Hepatocyte (in vitro differentiated cells): ENCODE data around the gene VSIR. TPM values are rescaled to one million over a fixed set of nuclear protein-coding genes. Genes with fewer than 3 reads are reported as not detected.

Source experiments
- DNase-seq: peaks from one replicate; pipeline ENCODE4 v3.0.0-alpha.2; 2016; ENCODE audit warnings: low spot score
- H2AFZ ChIP-seq: fragments of 200-600 bp; sonication (generic); 2 replicates; pipeline ENCODE4 v1.6.0; 2016; ENCODE audit warnings: antibody characterized with exemption, mild to moderate bottlenecking
- H3K27ac ChIP-seq: fragments of 200-600 bp; sonication (generic); 2 replicates; pipeline ENCODE4 v1.5.1; 2016; ENCODE audit warnings: mild to moderate bottlenecking
- H3K27me3 ChIP-seq: fragments of 200-600 bp; sonication (generic); 2 replicates; pipeline ENCODE4 v1.6.1; 2016
- H3K36me3 ChIP-seq: fragments of 200-600 bp; sonication (generic); replicated peaks from 2 replicates; pipeline ENCODE4 v1.5.1; 2016; ENCODE audit warnings: low read depth; ENCODE audit not compliant: insufficient read depth
- H3K4me1 ChIP-seq: fragments of 200-600 bp; sonication (generic); 2 replicates; pipeline ENCODE4 v1.5.1; 2016; ENCODE audit warnings: mild to moderate bottlenecking, moderate library complexity; ENCODE audit not compliant: insufficient read depth
- H3K4me2 ChIP-seq: fragments of 200-600 bp; sonication (generic); 2 replicates; pipeline ENCODE4 v1.6.0; 2016
- H3K4me3 ChIP-seq: fragments of 200-600 bp; sonication (generic); 2 replicates; pipeline ENCODE4 v1.5.1; 2016; ENCODE audit warnings: mild to moderate bottlenecking
- H3K79me2 ChIP-seq: fragments of 200-600 bp; sonication (generic); 2 replicates; pipeline ENCODE4 v1.6.0; 2017; ENCODE audit warnings: mild to moderate bottlenecking
- H3K9me2 ChIP-seq: fragments of 200-600 bp; sonication (generic); replicated peaks from 2 replicates; pipeline ENCODE4 v1.6.0; 2017; ENCODE audit warnings: mild to moderate bottlenecking; ENCODE audit not compliant: insufficient read depth
- H3K9me3 ChIP-seq: fragments of 200-600 bp; sonication (generic); 2 replicates; pipeline ENCODE4 v1.5.1; 2016; ENCODE audit warnings: low read depth, mild to moderate bottlenecking
- H4K20me1 ChIP-seq: fragments of 200-600 bp; sonication (generic); 2 replicates; pipeline ENCODE4 v1.6.0; 2016; ENCODE audit warnings: mild to moderate bottlenecking; ENCODE audit not compliant: insufficient read depth, poor library complexity, severe bottlenecking
- EZH2 ChIP-seq: fragments of 200-600 bp; sonication (generic); IDR thresholded peaks from 2 replicates; pipeline ENCODE4 v1.6.1; 2016; ENCODE audit warnings: antibody characterized with exemption, mild to moderate bottlenecking, borderline replicate concordance
- EZH2phosphoT487 ChIP-seq: fragments of 200-600 bp; sonication (generic); IDR thresholded peaks from one replicate; pipeline ENCODE4 v1.6.1; 2018; ENCODE audit warnings: antibody characterized with exemption, mild to moderate bottlenecking, low read depth, moderate library complexity; ENCODE audit not compliant: unreplicated experiment, severe bottlenecking
- WGBS: methylation state at CpG from one replicate; pipeline ENCODE4 v1.1.6; 2016; ENCODE audit warnings: low lambda C conversion rate; ENCODE audit errors: missing lambda C conversion rate; 5-methylcytosine and 5-hydroxymethylcytosine counted together
- polyA plus RNA-seq: library from polyadenylated mRNA; unstranded; fragments of >200 nt; fragmentation: Nextera tagmentation; extraction: Ambion mirVana; gene quantifications from 2 replicates; pipeline ENCODE4 v1.2.1, GENCODE V29; 2016
- total RNA-seq: library from RNA; depleted of rRNA; stranded (reverse); fragments of >200 nt; gene quantifications from 2 replicates; pipeline ENCODE4 v1.2.3, GENCODE V29; 2014
- TF ChIP-seq, protein P1 (sequence below): fragments of 200-600 bp; sonication (generic); IDR thresholded peaks from 2 replicates; pipeline ENCODE4 v1.5.1; 2016; ENCODE audit warnings: antibody characterized with exemption, mild to moderate bottlenecking; ENCODE audit not compliant: poor library complexity

VSIR gene
- total and polyA plus RNA-seq, 2 experiments from 2014 or later = 13.6 to 45.5 TPM

DNA sequence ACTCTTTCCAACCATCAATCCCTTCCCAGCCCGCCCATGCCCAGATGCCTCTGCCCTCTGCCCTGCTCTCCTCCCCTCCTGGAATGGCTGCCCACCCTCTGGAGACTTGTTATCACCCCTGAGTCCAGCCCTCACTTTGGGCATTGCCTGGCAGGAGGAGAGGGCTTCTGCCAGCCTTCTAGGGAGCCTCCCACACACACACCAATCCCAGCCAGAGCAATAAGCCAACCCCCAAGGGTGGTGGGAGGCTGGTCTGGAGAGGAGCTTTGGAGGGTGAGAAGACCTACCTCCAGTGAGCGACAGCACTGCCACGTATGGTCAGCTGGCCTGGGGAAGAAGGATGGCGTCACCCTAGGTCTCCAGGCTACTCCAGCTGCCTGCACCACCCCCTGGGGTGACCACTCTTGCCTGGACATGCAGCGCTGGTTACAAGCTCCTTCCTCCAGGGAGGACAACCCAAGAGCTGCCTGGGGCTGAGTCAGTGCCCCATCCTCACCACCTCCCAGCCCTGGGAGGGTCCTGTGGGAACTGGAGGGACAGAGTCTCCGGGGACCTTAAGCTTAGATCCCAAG lies 62.2 kb downstream of the VSIR start:
- no peaks in the 10 kb centered on the region for H3K27me3 ChIP-seq
- H3K4me2 ChIP-seq = no peak overlapping the region
- TF ChIP-seq, protein P1, sequence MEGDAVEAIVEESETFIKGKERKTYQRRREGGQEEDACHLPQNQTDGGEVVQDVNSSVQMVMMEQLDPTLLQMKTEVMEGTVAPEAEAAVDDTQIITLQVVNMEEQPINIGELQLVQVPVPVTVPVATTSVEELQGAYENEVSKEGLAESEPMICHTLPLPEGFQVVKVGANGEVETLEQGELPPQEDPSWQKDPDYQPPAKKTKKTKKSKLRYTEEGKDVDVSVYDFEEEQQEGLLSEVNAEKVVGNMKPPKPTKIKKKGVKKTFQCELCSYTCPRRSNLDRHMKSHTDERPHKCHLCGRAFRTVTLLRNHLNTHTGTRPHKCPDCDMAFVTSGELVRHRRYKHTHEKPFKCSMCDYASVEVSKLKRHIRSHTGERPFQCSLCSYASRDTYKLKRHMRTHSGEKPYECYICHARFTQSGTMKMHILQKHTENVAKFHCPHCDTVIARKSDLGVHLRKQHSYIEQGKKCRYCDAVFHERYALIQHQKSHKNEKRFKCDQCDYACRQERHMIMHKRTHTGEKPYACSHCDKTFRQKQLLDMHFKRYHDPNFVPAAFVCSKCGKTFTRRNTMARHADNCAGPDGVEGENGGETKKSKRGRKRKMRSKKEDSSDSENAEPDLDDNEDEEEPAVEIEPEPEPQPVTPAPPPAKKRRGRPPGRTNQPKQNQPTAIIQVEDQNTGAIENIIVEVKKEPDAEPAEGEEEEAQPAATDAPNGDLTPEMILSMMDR = no peak
- TF ChIP-seq EZH2 = no peak
- TF ChIP-seq EZH2phosphoT487 = no peak
- no peak overlapping the region for H3K27ac ChIP-seq
- H4K20me1 ChIP-seq = no peaks in the 10 kb centered on the region
- peaks cover 16% of the 10 kb centered on the region for H3K4me1 ChIP-seq
- DNase-seq = no peak
- no peaks in the 10 kb centered on the region for H3K9me2 ChIP-seq
- WGBS = 84% methylated on average over 6 of the region's 6 CpGs
- H3K79me2 ChIP-seq = no peaks in the 10 kb centered on the region
- H3K4me3 ChIP-seq = no peak overlapping the region
- H3K9me3 ChIP-seq = no peaks in the 10 kb centered on the region
- no peak overlapping the region for H2AFZ ChIP-seq
- no peaks in the 10 kb centered on the region for H3K36me3 ChIP-seq

DNA sequence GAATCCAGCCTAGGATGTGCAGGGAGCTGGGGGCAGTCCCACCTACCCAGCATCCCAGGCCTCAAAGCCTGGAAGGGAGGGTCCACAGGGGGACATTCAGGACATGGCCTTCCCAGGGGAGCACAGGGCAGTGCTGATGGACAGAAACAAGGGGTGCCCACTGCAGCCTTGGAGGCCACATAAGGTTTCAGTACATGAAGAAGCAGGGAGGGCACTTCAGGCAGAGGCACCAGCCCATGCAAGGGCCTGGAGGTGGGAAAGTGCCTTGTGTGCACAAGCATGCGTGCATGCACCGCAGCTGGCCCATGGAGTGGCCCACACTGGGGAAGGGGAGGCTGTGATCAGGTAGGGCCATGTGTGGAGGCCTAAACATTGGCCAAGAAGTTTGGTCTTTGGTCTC lies 62.8 kb downstream of the VSIR start:
- no peak for DNase-seq
- Histone ChIP-seq H2AFZ (no peak overlapping the region), H3K79me2 (no peaks in the 10 kb centered on the region)

DNA sequence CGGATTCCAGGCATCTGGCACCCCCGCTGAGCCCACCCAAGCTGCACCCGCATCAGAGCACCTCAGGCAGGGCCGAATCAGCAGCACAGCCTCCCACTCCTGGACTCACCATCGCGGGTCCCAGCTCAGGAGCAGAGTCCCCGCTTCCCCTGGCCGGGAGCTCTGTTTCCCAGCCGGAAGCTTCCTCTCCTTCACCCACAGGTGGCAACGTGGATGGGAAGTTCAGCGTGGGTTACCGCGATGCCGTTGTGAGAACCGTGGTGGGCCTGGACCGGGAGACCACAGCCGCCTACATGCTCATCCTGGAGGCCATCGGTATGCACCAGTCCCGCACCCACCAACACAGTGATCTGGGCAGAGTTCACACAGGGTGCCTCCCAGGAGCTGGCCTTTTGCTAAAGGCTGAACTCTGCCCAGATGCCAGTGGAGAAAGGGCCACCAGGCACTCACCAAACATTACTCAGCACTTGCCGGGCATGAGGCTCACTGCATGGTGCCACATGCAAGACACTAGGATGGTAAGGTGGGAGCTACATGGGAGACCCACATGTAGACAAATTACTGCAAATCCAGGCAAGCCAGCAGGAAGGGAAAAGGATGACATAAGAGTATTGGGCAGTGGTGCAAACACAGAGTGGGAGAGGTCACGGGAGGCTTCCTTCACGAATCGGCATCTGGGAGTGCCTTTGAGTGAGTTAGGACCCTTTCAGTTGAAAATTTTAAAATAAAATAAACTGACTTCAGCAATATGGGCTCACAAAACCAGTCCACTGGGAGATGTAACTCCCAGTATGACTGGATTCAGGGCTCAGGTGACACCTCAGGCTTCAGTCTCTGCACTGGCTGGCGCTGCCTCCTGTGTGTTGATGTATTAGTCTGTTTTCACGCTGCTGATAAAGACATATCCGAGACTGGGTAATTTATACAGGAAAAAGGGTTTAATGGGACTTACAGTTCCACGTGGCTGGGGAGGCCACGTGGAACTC lies 64.1 kb downstream of the VSIR start:
- TF ChIP-seq EZH2phosphoT487 (no peak), EZH2 (no peak)
- TF ChIP-seq, protein P1 = no peak
- Histone ChIP-seq H3K36me3 (no peaks in the 10 kb centered on the region), H3K9me3 (no peaks in the 10 kb centered on the region), H3K79me2 (no peaks in the 10 kb centered on the region), H3K27me3 (no peaks in the 10 kb centered on the region), H3K4me1 (peaks cover 14% of the 10 kb centered on the region), H4K20me1 (no peaks in the 10 kb centered on the region), H3K4me2 (no peak overlapping the region), H3K27ac (no peak overlapping the region), H3K9me2 (no peaks in the 10 kb centered on the region), H2AFZ (no peak overlapping the region), H3K4me3 (no peak overlapping the region)
- no peak for DNase-seq
- WGBS = 84% methylated on average over 28 of the region's 28 CpGs

More for the DNA sequence above, 62.8 kb downstream of the VSIR start:
- no peaks in the 10 kb centered on the region for H3K9me3 ChIP-seq
- TF ChIP-seq EZH2 (no peak), EZH2phosphoT487 (no peak)
- TF ChIP-seq, protein P1 = no peak
- no peak overlapping the region for H3K4me2 ChIP-seq
- no peaks in the 10 kb centered on the region for H4K20me1 ChIP-seq
- H3K27me3 ChIP-seq = no peaks in the 10 kb centered on the region
- peaks cover 16% of the 10 kb centered on the region for H3K4me1 ChIP-seq
- H3K27ac ChIP-seq = no peak overlapping the region
- no peak overlapping the region for H3K4me3 ChIP-seq
- WGBS = 81% methylated on average over 2 of the region's 2 CpGs
- H3K9me2 ChIP-seq = no peaks in the 10 kb centered on the region
- H3K36me3 ChIP-seq = no peaks in the 10 kb centered on the region
